ENCODE measurements around the gene TAS1R3. TPM values are rescaled to one million over a fixed set of nuclear protein-coding genes. Genes with fewer than 3 reads are reported as not detected.

Gene TAS1R3
- total RNA-seq, 3 donors from 2014 or later, result 0.15 to 0.29 (median 0.19) TPM

DNA sequence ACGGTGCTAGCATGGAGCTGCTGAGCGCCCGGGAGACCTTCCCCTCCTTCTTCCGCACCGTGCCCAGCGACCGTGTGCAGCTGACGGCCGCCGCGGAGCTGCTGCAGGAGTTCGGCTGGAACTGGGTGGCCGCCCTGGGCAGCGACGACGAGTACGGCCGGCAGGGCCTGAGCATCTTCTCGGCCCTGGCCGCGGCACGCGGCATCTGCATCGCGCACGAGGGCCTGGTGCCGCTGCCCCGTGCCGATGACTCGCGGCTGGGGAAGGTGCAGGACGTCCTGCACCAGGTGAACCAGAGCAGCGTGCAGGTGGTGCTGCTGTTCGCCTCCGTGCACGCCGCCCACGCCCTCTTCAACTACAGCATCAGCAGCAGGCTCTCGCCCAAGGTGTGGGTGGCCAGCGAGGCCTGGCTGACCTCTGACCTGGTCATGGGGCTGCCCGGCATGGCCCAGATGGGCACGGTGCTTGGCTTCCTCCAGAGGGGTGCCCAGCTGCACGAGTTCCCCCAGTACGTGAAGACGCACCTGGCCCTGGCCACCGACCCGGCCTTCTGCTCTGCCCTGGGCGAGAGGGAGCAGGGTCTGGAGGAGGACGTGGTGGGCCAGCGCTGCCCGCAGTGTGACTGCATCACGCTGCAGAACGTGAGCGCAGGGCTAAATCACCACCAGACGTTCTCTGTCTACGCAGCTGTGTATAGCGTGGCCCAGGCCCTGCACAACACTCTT, 1.1 kb downstream of the TAS1R3 start:
- H3K27me3 Mint-ChIP-seq (ENCODE audit: low read depth), result no peaks in the 10 kb centered on the region
- ATAC-seq (no peak), DNase-seq (no peak)
- peaks cover 3% of the 10 kb centered on the region for H3K4me1 Mint-ChIP-seq (ENCODE audit: low read depth)
- H3K9me3 Mint-ChIP-seq, result no peaks in the 10 kb centered on the region
- no peaks in the 10 kb centered on the region for H3K36me3 Mint-ChIP-seq (ENCODE audit: insufficient read depth)
- no peak overlapping the region for H3K4me3 Mint-ChIP-seq

DNA sequence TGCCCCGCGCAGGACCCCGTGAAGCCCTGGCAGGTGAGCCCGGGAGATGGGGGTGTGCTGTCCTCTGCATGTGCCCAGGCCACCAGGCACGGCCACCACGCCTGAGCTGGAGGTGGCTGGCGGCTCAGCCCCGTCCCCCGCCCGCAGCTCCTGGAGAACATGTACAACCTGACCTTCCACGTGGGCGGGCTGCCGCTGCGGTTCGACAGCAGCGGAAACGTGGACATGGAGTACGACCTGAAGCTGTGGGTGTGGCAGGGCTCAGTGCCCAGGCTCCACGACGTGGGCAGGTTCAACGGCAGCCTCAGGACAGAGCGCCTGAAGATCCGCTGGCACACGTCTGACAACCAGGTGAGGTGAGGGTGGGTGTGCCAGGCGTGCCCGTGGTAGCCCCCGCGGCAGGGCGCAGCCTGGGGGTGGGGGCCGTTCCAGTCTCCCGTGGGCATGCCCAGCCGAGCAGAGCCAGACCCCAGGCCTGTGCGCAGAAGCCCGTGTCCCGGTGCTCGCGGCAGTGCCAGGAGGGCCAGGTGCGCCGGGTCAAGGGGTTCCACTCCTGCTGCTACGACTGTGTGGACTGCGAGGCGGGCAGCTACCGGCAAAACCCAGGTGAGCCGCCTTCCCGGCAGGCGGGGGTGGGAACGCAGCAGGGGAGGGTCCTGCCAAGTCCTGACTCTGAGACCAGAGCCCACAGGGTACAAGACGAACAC, 1.8 kb downstream of the TAS1R3 start:
- H3K9me3 Mint-ChIP-seq, result no peaks in the 10 kb centered on the region
- H3K27me3 Mint-ChIP-seq (ENCODE audit: low read depth), result no peaks in the 10 kb centered on the region
- H3K36me3 Mint-ChIP-seq (ENCODE audit: insufficient read depth), result no peaks in the 10 kb centered on the region
- ATAC-seq (peak in 1 of 2 donors; percentile 13), DNase-seq (no peak)
- no peak overlapping the region for H3K4me3 Mint-ChIP-seq
- peaks cover 3% of the 10 kb centered on the region for H3K4me1 Mint-ChIP-seq (ENCODE audit: low read depth)

GRCh38 chr1:1333551-1334241, 2.6 kb downstream of the TAS1R3 start:
- H3K4me1 Mint-ChIP-seq (ENCODE audit: low read depth), result peaks cover 3% of the 10 kb centered on the region
- H3K27me3 Mint-ChIP-seq (ENCODE audit: low read depth), result no peaks in the 10 kb centered on the region
- H3K4me3 Mint-ChIP-seq, result no peak overlapping the region
- no peak for ATAC-seq
- no peak for DNase-seq
- no peaks in the 10 kb centered on the region for H3K9me3 Mint-ChIP-seq
- no peaks in the 10 kb centered on the region for H3K36me3 Mint-ChIP-seq (ENCODE audit: insufficient read depth)

DNA sequence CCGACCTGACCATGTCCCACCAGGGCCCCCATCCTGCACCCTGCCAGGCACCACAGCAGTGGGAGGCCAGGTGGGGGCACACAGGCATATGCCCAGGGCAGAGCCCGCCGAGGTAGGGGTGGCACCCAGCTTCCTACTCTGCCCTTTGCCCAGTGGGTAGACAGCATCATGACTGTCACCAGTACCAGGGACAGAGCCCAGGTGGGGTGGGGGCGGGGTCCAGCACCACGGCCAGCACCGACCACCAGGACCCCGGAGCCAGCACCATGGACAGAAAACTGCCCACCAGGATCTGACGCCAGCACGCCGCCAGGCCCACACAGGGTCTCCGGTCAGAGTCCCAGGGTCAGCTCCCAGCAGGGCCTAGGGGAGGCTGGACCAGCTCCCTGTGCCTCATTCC, 3.8 kb downstream of the TAS1R3 start:
- no peak for ATAC-seq
- Mint-ChIP-seq H3K4me3 (no peak overlapping the region), H3K27me3 (ENCODE audit: low read depth) (no peaks in the 10 kb centered on the region), H3K9me3 (no peaks in the 10 kb centered on the region), H3K36me3 (ENCODE audit: insufficient read depth) (no peaks in the 10 kb centered on the region), H3K4me1 (ENCODE audit: low read depth) (peaks cover 1% of the 10 kb centered on the region)
- no peak for DNase-seq

- Mint-ChIP-seq H3K4me1 (ENCODE audit: low read depth) (no peaks in the 10 kb centered on the region), H3K9me3 (no peaks in the 10 kb centered on the region), H3K27me3 (ENCODE audit: low read depth) (no peaks in the 10 kb centered on the region), H3K36me3 (ENCODE audit: insufficient read depth) (no peaks in the 10 kb centered on the region), H3K4me3 (no peak overlapping the region)
- DNase-seq (no peak), ATAC-seq (no peak)
Observed at GRCh38 chr1:1335283-1335682, 4.2 kb downstream of the TAS1R3 start.

DNA sequence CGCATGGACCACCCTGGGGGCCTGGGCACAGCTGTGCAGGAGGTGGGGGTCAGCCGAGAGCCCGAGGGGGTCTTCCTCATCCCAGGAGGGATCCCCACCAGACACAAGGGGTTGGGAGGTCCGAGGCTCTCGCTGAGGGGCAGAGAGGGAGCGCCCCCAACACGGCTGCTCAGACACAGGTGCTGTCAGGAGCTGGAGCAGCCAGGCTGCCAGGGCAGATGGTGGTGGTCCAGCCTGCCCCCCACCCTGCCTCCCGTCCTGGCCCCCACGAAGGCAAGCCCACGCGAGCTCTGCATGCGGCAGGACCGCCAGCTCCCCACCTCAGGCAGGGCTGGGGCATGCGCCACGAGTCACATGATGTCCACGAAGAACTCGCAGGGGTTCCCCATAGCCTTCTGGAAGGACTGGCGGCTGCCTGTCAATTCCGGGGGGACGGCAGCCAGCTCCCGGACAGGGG, 4.7 kb downstream of the TAS1R3 start:
- H3K27me3 Mint-ChIP-seq (ENCODE audit: low read depth), result no peaks in the 10 kb centered on the region
- H3K4me3 Mint-ChIP-seq, result no peak overlapping the region
- H3K9me3 Mint-ChIP-seq, result no peaks in the 10 kb centered on the region
- ATAC-seq (no peak), DNase-seq (no peak)
- H3K36me3 Mint-ChIP-seq (ENCODE audit: insufficient read depth), result no peaks in the 10 kb centered on the region
- H3K4me1 Mint-ChIP-seq (ENCODE audit: low read depth), result no peaks in the 10 kb centered on the region

DNA sequence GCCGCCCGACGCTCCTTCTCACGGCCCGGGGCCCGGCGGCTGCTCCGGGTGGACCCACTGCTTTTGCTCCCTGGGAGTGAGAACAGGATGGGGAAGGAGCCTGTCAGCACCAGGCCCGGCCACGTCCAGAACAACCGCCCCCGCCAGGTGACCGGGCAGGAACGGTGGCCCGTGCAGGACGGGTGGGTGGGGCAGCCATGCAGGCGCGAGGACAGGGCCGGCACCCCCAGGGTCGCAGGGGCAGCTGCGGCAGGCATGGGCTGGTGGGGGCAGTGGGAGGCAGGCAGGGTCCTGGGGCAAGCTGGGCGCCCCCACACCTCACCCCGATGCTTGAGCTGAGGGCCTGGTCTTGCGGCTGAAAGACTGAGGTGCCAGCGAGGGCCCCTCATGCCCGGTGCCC, 5.4 kb downstream of the TAS1R3 start:
- Mint-ChIP-seq H3K4me3 (no peak overlapping the region), H3K36me3 (ENCODE audit: insufficient read depth) (peaks cover 4% of the 10 kb centered on the region), H3K9me3 (no peaks in the 10 kb centered on the region), H3K27me3 (ENCODE audit: low read depth) (no peaks in the 10 kb centered on the region), H3K4me1 (ENCODE audit: low read depth) (no peaks in the 10 kb centered on the region)
- DNase-seq (no peak), ATAC-seq (no peak)

GRCh38 chr1:1336931-1337792, 6.1 kb downstream of the TAS1R3 start:
- ATAC-seq (no peak), DNase-seq (no peak)
- no peaks in the 10 kb centered on the region for H3K27me3 Mint-ChIP-seq (ENCODE audit: low read depth)
- H3K4me3 Mint-ChIP-seq, result no peak overlapping the region
- no peaks in the 10 kb centered on the region for H3K9me3 Mint-ChIP-seq
- peaks cover 4% of the 10 kb centered on the region for H3K36me3 Mint-ChIP-seq (ENCODE audit: insufficient read depth)
- H3K4me1 Mint-ChIP-seq (ENCODE audit: low read depth), result no peaks in the 10 kb centered on the region

- no peaks in the 10 kb centered on the region for H3K9me3 Mint-ChIP-seq
- H3K4me1 Mint-ChIP-seq (ENCODE audit: low read depth), result no peaks in the 10 kb centered on the region
- peaks cover 4% of the 10 kb centered on the region for H3K36me3 Mint-ChIP-seq (ENCODE audit: insufficient read depth)
- ATAC-seq (peak; percentile 73 to 74), DNase-seq (peak; percentile 30)
- H3K4me3 Mint-ChIP-seq, result no peak overlapping the region
- H3K27me3 Mint-ChIP-seq (ENCODE audit: low read depth), result no peaks in the 10 kb centered on the region
Observed at GRCh38 chr1:1337793-1338147, 6.7 kb downstream of the TAS1R3 start.

DNA sequence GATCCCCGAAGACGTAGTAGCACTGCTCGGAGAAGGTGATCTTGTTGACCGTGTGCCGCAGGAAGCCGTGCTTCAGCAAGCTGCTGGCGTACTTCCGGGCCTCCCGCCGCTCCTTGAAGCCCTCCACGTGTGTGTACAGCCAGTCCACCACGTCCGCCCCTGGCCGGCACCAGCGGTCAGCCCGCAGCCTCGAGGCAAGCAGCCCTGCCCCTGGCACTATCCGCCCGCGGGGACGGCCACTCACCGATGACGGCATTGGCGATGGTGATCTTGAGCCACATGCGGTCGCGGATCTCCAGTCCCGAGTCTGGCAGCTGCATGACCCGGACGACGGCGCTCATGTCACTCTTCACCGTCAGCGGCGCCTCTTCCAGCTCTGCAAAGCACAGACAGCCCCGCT, 7.2 kb downstream of the TAS1R3 start:
- no peaks in the 10 kb centered on the region for H3K9me3 Mint-ChIP-seq
- ATAC-seq, result no peak
- peaks cover 4% of the 10 kb centered on the region for H3K36me3 Mint-ChIP-seq (ENCODE audit: insufficient read depth)
- no peaks in the 10 kb centered on the region for H3K27me3 Mint-ChIP-seq (ENCODE audit: low read depth)
- H3K4me1 Mint-ChIP-seq (ENCODE audit: low read depth), result no peaks in the 10 kb centered on the region
- H3K4me3 Mint-ChIP-seq, result no peak overlapping the region
- DNase-seq, result no peak

- ATAC-seq (no peak), DNase-seq (no peak)
- Mint-ChIP-seq H3K27me3 (ENCODE audit: low read depth) (no peaks in the 10 kb centered on the region), H3K4me1 (ENCODE audit: low read depth) (peaks cover 4% of the 10 kb centered on the region), H3K36me3 (ENCODE audit: insufficient read depth) (peaks cover 4% of the 10 kb centered on the region), H3K4me3 (no peak overlapping the region), H3K9me3 (no peaks in the 10 kb centered on the region)
Observed at GRCh38 chr1:1340185-1340584, 9.1 kb downstream of the TAS1R3 start.

DNA sequence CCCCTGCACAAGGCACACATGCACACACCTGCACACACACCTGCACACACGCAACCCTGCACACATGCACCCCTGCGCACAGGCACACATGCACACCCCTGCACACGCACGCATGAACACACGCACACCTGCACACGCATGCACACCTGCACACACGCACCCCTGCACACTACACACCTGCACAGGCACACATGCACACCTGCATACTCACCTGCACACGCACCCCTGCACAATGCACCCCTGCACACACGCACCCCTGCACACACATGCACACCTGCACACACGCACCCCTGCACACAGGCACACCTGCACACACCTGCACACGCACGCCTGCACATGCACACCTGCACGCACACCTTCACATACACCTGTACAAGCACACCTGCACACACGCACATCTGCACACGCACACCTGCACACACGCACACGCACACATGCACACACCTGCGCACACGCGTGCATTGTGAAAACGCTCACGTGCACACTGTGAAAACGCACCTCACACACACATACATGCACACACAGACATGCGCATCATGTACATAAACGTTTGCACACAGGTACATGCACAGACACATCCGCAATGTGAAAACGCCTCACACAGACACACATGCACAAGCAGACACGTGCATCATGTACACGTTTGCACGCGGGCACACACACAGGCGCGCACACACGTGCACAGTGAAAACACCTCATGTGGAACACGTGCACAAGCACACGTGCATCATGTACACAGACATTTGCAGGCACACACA, 9.9 kb downstream of the TAS1R3 start:
- ATAC-seq (no peak), DNase-seq (no peak)
- Mint-ChIP-seq H3K9me3 (no peaks in the 10 kb centered on the region), H3K36me3 (ENCODE audit: insufficient read depth) (peaks cover 4% of the 10 kb centered on the region), H3K4me3 (no peak overlapping the region), H3K27me3 (ENCODE audit: low read depth) (no peaks in the 10 kb centered on the region), H3K4me1 (ENCODE audit: low read depth) (peaks cover 6% of the 10 kb centered on the region)

DNA sequence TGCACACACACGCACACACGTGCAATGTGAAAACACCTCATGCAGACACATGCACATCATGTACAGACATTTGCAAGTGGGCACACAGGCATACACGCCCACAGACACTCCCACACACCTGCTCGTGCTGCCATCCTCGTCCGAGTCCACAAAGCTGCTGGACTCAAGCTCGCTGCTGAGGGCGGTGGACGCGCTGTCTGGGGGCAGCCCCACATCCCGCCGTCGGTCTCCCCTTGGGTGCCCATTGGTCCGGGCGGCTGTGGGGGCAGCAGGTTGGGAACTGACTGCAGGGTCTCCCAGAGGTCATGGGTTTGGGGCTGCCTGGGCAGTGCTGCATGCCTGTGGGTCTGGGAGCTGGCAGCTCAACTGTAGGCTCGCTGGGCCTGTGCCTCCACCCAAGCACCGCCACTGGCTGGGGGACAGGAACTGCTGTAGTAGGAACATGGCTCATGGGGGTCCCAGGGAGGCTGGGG, 10.5 kb downstream of the TAS1R3 start:
- peaks cover 4% of the 10 kb centered on the region for H3K36me3 Mint-ChIP-seq (ENCODE audit: insufficient read depth)
- DNase-seq, result no peak
- no peak for ATAC-seq
- no peaks in the 10 kb centered on the region for H3K27me3 Mint-ChIP-seq (ENCODE audit: low read depth)
- peaks cover 11% of the 10 kb centered on the region for H3K4me1 Mint-ChIP-seq (ENCODE audit: low read depth)
- H3K9me3 Mint-ChIP-seq, result no peaks in the 10 kb centered on the region
- H3K4me3 Mint-ChIP-seq, result no peak overlapping the region
